NCI-H2227 treated with DMSO at 0.1 percent for 48 hours (cell line): ENCODE results near the gene JPH3.

ENCODE experiments used
- DNase-seq: peaks from one replicate; lab custom pipeline; 2025; lab: John Stamatoyannopoulos, UW

JPH3 gene

GRCh38 chr16:87601401-87601981, 817 bp upstream of the JPH3 start:
- no peak for DNase-seq

GRCh38 chr16:87602821-87603683, 744 bp downstream of the JPH3 start:
- DNase-seq: no peak

GRCh38 chr16:87603684-87604633, 1.7 kb downstream of the JPH3 start:
- no peak for DNase-seq

DNA sequence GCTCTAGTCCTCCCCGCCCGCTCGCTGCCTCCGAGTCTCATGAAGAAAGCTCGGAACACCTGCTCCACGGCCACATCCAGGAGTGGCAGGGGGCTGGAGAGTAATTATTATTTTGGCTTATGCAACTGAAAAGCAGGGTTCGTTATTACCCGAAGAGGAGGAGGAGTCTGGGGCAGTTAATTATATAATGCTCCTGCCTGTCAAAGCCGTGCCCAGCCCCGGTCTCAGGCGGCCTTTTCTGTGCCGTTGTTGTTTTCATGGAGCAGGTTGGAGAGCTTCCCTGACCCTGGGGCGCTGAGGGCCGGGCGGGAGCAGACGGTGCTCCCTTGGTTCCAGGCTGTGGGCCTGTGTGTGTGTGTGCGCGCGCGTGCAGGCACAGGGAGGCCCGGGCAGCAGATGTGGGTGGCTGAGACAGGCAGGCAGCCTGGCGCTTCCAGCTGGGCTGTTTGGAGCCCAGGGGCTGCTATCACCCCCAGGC, 2.4 kb downstream of the JPH3 start:
- DNase-seq: no peak

DNA sequence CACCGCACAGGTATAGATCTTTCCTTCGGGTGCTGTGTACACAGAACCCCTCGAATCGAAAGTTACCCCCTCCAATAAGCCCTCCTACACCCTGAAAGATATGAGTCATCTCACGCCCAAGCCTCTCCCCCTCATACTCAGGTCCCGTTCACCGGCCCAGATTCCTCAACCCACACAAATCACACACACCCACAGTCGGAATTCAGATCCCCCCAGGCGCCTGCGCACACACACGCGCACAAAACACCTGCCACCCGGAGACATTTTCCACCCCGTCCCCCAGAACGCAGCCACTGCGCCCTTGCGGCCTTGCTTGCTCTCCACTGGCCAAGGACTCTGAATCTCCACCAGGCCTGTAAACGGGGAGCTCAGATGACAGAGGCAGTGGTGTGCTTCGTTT, 4.9 kb downstream of the JPH3 start:
- DNase-seq: no peak

DNA sequence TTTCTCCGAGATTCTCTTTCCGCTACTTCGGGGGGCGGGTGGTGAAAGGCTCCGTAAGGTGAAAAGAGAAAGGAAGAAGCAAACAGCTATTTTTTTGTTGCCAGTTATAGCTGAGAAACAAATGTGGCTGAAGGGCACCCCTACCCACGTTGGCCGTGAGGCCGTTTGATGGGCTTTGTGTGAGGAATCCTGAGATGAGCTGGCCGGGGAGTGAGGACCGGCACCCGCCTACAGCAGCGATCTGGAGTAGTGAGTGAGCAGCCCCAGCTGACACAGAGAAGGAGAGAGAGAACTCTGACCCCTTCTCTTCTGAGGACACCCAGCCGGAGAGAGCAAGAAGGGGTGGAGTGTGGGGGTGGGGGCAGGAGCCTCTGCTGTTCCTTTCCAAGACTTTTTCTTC, 5.6 kb downstream of the JPH3 start:
- no peak for DNase-seq

DNA sequence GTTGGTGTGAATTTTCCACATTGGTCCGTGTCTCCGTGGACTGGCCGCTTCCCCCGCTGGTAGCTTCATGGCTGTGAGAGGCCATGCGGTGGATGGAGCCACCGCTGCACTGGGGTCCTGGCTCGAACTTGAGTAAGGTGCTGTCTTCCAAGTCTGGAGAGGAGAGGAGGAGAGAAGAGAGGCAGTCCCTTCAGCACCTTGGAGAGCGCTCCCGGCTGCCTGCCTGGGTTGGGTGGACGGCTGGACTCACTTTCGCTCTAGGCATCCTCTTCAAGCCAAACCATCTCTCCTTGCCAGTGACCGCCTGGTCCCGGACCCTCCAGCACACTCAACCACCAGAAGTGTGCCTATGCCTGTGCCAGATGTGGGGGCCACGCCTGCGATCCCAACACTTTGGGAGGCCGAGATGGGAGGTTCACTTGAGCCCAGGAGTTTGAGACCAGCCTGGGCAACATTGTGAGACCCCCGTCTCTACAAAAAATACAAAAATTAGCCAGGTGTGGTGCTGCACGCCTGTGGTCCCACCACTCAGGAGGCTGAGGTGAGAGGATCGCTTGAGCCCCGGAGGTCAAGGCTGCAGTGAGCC, 6.2 kb downstream of the JPH3 start:
- DNase-seq: no peak

DNA sequence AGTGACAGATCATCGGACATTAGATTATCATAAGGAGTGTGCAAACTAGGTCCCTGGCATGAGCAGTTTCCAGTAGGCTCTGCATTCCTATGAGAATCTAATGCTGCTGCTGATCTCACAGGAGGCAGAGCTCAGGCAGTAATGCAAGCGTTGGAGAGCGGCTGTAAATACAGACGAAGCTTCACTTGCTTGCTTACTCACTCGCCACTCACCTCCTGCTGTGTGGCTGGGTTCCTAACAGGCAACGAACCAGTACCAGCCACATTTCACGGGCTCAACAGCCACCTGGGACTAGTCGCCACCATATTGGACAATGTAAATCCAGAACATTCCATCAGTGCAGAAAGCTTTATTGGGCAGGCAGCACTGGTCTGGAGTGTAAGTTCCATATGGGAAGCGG, 7.7 kb downstream of the JPH3 start:
- no peak for DNase-seq

DNA sequence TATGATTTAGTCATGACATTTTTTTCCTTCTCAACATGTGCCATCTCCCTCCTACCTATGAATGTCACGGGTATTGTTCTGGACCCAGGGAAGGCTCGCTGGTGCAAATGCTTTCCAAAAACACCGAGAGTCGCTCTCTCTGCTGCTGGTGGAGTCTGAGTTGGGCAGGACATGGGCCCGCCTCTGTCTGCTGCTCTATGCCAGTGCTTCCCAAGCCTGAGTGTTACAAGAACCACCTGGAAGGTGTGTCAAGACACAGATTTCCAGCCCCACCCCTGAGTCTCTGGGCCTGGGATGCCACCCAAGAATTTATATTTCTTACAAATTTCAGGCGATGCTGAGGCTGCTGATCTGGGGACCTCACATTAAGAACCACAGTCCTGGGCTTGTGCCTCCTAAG, 9.1 kb downstream of the JPH3 start:
- DNase-seq: no peak

DNA sequence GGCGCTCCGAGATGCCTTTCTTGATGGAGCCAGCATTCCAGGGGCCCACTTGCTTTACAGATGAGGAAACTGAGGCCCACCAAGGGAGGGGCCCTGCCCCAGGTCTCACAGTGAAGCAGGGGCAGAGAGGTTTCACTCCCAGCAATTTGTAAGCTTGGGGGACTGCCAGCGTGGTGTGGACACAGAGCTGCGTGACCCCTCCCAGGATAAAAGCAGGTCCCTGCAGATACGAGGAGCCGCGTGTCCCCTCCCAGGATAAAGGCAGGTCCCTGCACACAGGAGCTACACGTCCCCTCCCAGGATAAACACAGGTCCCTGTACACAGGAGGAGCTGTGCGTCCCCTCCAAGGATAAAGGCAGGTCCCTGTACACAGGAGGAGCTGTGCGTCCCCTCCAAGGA, 11.7 kb downstream of the JPH3 start:
- no peak for DNase-seq

- no peak for DNase-seq
Observed at GRCh38 chr16:87615621-87616041, 13.3 kb downstream of the JPH3 start.

DNA sequence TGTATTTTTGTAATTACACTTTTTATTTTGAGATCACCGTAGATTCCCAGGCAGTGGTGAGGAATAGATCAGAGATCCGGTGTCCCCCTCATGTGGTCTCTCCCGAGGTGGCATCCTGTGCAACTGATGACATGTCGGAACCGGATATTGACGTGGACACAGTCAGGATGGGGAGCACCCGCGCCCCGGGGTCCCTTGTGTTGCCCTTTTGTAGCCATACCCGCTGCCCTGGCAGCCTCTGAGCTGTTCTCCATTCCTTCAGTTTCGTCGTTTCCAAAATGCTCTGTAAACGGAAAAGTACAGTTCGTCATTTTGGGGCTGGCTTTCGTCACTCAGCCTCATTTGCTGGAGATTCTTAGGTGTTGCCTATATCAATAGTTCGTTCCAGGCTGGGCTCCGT, 14.2 kb downstream of the JPH3 start:
- DNase-seq: no peak

GRCh38 chr16:87618216-87618615, 15.9 kb downstream of the JPH3 start:
- DNase-seq: no peak

DNA sequence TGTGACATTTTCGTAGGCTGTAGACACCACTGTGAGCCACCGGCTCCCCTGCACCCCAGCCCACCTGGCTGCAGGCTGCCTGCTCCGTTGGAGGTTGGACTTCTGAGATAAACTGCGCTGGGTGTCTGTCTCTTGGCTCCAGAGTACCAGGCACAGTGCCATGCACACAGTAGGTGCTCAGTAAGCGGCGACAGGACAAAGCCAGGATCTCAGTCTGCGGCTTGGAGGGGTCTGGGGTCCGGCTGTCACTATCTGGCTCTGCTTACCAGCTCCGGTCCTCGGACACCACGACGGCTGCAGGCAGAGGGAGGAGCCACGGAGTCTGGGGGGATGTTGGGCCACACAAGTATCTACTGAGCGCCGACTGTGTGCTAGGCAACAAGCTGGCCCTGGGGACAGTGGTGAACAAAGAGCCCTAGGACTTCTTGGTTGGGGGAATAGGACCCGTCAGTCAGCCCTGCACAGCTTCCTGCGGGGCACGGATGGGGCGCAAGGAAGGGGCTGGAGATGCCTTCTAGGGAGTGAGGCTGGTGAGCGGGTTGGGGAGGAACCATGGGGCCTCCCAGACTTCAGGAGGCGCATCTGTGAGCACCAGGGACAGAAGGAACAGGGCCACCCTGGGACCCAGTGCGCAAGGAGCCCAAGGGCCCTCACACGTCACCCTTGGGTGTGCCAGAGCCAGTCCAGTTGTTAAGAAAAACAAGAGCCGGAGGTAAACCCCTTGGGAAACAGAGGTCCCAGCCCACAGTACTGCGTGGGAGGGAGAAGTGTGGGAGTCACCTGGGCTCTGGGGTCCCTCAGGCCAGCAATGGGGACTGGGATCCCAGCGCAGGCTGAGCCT, 17.3 kb downstream of the JPH3 start:
- DNase-seq: no peak

- DNase-seq: no peak
Observed at GRCh38 chr16:87620201-87620495, 17.8 kb downstream of the JPH3 start.

DNA sequence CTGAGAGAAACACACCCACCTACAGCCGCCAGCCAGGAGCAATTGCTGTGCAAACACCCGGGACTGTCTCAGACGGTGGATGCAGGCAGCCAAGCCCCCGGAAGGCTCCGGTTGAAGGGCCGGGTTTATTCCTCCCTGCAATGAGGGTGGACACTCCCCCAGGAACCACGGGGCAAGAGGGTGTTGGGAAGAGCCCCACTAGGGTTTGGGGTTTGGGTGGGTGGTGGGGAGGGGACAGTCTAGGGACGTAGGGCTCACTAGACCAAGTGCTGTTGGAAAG, 19.2 kb downstream of the JPH3 start:
- no peak for DNase-seq

DNA sequence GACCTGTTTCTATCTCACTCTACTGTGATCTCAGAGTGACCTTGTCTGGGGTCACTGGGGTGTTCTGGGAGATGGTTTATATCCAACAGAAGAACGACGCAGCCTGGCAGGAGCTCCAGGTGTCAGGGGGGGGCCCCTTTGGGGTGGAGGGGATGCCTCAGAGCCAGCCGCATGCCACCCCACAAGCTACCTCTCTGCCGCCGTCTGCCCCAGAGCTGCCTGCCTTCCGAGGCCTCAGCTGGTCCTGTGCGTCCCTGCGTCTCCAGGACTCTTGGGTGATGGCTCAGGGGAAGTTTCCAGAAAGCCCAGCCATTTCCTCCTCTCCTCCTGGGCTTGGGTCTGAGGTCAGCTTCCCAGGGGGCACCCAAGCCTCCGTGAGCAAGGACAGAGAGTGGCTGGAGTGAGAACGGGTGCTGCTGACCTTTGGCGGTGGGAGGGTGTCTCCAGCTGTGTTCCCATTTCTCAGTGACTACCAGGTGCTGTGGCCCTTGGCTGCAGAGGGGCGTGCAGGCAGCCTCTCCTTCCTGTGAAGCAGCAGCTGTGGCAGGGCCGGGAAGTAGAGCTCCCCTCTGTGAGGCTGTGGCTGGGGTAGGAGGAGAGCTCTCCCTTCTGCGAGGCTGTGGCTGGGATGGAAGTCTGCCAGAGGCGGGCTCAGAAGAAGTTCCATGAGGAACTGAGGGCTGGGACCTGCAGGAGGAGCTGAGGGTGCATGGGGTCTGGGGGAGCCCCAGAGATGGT, 19.8 kb downstream of the JPH3 start:
- no peak for DNase-seq

GRCh38 chr16:87622756-87623319, 20.5 kb downstream of the JPH3 start:
- no peak for DNase-seq

- no peak for DNase-seq
Observed at GRCh38 chr16:87625241-87625797, 23.0 kb downstream of the JPH3 start.

DNA sequence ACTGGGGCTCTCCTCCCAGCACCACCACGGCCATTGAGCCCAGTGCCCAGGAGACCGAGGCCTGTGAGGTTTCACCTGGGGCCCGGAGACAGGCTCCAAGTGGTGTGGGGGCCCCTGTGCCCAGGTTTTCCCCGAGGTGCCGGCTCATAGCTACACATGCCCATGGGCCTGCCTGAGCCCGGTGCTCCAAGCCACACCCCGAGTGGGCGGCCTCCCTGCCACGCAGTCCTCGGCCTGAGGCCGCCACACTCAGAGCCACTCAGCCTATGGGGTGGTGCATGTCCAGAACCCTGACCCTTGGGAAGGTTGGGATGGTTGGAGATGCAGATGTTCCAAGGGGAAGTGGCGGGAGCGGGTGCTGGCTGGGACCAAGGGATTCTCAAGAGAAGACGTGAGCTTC, 24.1 kb downstream of the JPH3 start:
- no peak for DNase-seq
